CD14-positive monocyte (primary cell): ENCODE measurements around the gene SEC24B. TPM values are rescaled to one million over a fixed set of nuclear protein-coding genes. Genes with fewer than 3 reads are reported as not detected.

ENCODE experiments used
- DNase-seq, 3 donors: peaks; one replicate each; pipeline ENCODE4 v3.0.0-alpha.2; 2011 to 2022
- H2AFZ ChIP-seq: 2 replicates; pipeline ENCODE4 v1.6.0; 2012; ENCODE audit warnings: mild to moderate bottlenecking, low read depth, low read length, inconsistent platforms; ENCODE audit not compliant: insufficient read depth, poor library complexity, severe bottlenecking
- H3K27ac ChIP-seq, 2 donors: 1 replicate in 1 of 2; 2 replicates in 1 of 2; pipeline ENCODE4 v1.5.1; 2012 to 2013; ENCODE audit warnings: low read length in 2 of 2, control low read depth in 1 of 2, inconsistent platforms in 1 of 2, low read depth in 1 of 2, mild to moderate bottlenecking in 1 of 2
- H3K27me3 ChIP-seq, 2 donors: one replicate each; pipeline versions ENCODE4 v1.6.0 to v1.6.1; 2011 to 2013; ENCODE audit warnings: low read length in 2 of 2; ENCODE audit not compliant: control insufficient read depth in 2 of 2, insufficient read depth in 2 of 2
- H3K36me3 ChIP-seq, 2 donors: replicated peaks in 1 of 2; 1 replicate in 1 of 2; 2 replicates in 1 of 2; pipeline versions ENCODE4 v1.5.1 to v1.6.1; 2012 to 2013; ENCODE audit warnings: low read length in 2 of 2, control low read depth in 1 of 2, inconsistent platforms in 1 of 2, mild to moderate bottlenecking in 1 of 2; ENCODE audit not compliant: insufficient read depth in 2 of 2, control insufficient read depth in 1 of 2
- H3K4me1 ChIP-seq, 2 donors: 1 replicate in 1 of 2; 2 replicates in 1 of 2; pipeline versions ENCODE4 v1.5.1 to v1.6.1; 2012 to 2013; ENCODE audit warnings: low read length in 2 of 2, control low read depth in 1 of 2, inconsistent platforms in 1 of 2, mild to moderate bottlenecking in 1 of 2, moderate library complexity in 1 of 2; ENCODE audit not compliant: insufficient read depth in 2 of 2, control insufficient read depth in 1 of 2
- H3K4me2 ChIP-seq: replicated peaks from 2 replicates; pipeline ENCODE3; 2012; ENCODE audit warnings: low read length, moderate library complexity, mild to moderate bottlenecking; ENCODE audit not compliant: poor library complexity, severe bottlenecking; ENCODE audit errors: extremely low read depth
- H3K4me3 ChIP-seq, 3 experiments: fragments of 200-600 bp in 1 of 3; sonication (generic) in 1 of 3; replicated peaks in 1 of 3; 1 replicate in 2 of 3; 2 replicates in 1 of 3; pipeline ENCODE4 v1.5.1; 2011 to 2013; ENCODE audit warnings: low read length in 3 of 3, mild to moderate bottlenecking in 3 of 3, control low read depth in 2 of 3, low read depth in 2 of 3, inconsistent platforms in 1 of 3, moderate library complexity in 1 of 3
- H3K79me2 ChIP-seq: 2 replicates; pipeline ENCODE4 v1.6.0; 2012; ENCODE audit warnings: mild to moderate bottlenecking, control low read depth, inconsistent platforms, low read length, moderate library complexity; ENCODE audit not compliant: insufficient read depth
- H3K9ac ChIP-seq: 2 replicates; pipeline ENCODE4 v1.6.0; 2017; ENCODE audit warnings: low read length, mild to moderate bottlenecking; ENCODE audit not compliant: insufficient read depth, poor library complexity, severe bottlenecking
- H3K9me3 ChIP-seq, 2 donors: replicated peaks in 1 of 2; 1 replicate in 1 of 2; 2 replicates in 1 of 2; pipeline versions ENCODE4 v1.5.1 to v1.6.1; 2012 to 2013; ENCODE audit warnings: low read length in 2 of 2, control low read depth in 1 of 2; ENCODE audit not compliant: control insufficient read depth in 1 of 2, insufficient read depth in 1 of 2
- H4K20me1 ChIP-seq: 2 replicates; pipeline ENCODE4 v1.6.0; 2012; ENCODE audit warnings: mild to moderate bottlenecking, low read length, control low read depth, moderate library complexity; ENCODE audit not compliant: insufficient read depth
- H3K27ac Mint-ChIP-seq, 7 donors: one replicate each; pipeline ENCODE4 v1.8.0; 2020; ENCODE audit warnings: mild to moderate bottlenecking in 7 of 7, mixed read lengths in 7 of 7, moderate library complexity in 6 of 7, inconsistent platforms in 2 of 7
- H3K27me3 Mint-ChIP-seq, 3 donors: one replicate each; pipeline ENCODE4 v1.8.0; 2021 to 2022; ENCODE audit warnings: low read depth in 3 of 3, mild to moderate bottlenecking in 3 of 3, mixed read lengths in 3 of 3, moderate library complexity in 3 of 3, inconsistent platforms in 1 of 3
- H3K36me3 Mint-ChIP-seq, 2 donors: one replicate each; pipeline ENCODE4 v1.8.0; 2020; ENCODE audit warnings: mixed read lengths in 2 of 2, inconsistent platforms in 1 of 2, mild to moderate bottlenecking in 1 of 2
- H3K4me1 Mint-ChIP-seq: one replicate; pipeline ENCODE4 v1.8.0; 2020; ENCODE audit warnings: mild to moderate bottlenecking, mixed read lengths
- H3K4me3 Mint-ChIP-seq, 2 donors: one replicate each; pipeline ENCODE4 v1.8.0; 2020; ENCODE audit warnings: mild to moderate bottlenecking in 2 of 2, mixed read lengths in 2 of 2, moderate library complexity in 1 of 2
- H3K9me3 Mint-ChIP-seq, 7 donors: one replicate each; pipeline ENCODE4 v1.8.0; 2020 to 2022; ENCODE audit warnings: mixed read lengths in 7 of 7, mild to moderate bottlenecking in 6 of 7, moderate library complexity in 6 of 7, inconsistent platforms in 2 of 7
- CTCF ChIP-seq: fragments of 200-600 bp; IDR thresholded peaks from one replicate; pipeline ENCODE4 v1.8.0; 2022; ENCODE audit warnings: antibody characterized with exemption, mild to moderate bottlenecking
- WGBS: methylation state at CpG from one replicate; pipeline ENCODE4 v1.1.5; 2013; ENCODE audit warnings: missing lambda C conversion rate; ENCODE audit not compliant: insufficient coverage; 5-methylcytosine and 5-hydroxymethylcytosine counted together
- intact Hi-C, 2 donors: fragments of 100-400 bp; cut with micrococcal nuclease; formaldehyde crosslinking; loops; one replicate each; pipeline versions ENCODE4 v1.15.0 to v1.15.1; 2023
- polyA minus RNA-seq: library from RNA; depleted of rRNA, polyadenylated mRNA; stranded (reverse); fragments of >200 nt; gene quantifications from 2 replicates; pipeline ENCODE4 v1.2.3, GENCODE V29; 2012
- polyA plus RNA-seq, 3 donors: library from polyadenylated mRNA; depleted of rRNA in 1 of 3; unstranded in 2 of 3; stranded (reverse) in 1 of 3; fragments of 300-500 nt in 2 of 3; fragments of >200 nt in 1 of 3; fragmentation: Illumina TruSeq in 2 of 3; gene quantifications; 1 replicate in 2 of 3; 2 replicates in 1 of 3; pipeline ENCODE4 v1.2.3, GENCODE V29; 2012 to 2021
- total RNA-seq, 12 experiments: library from RNA in 1 of 12; stranded (reverse) in 1 of 12; fragments of 120-200 nt in 1 of 12; gene quantifications; one replicate each; pipeline ENCODE4 v1.2.4 and lab custom pipeline; 2013 to 2026; ENCODE audit warnings: mixed read lengths in 6 of 12, inconsistent platforms in 1 of 12

The SEC24B gene
- total RNA-seq (2013), result 12.7 TPM
- polyA plus RNA-seq (10 to 100 TPM in 2 of 3 donors, 1 to 10 TPM in 1; 8.0 to 27.4 (median 11.8) TPM), polyA minus RNA-seq (15.5 and 19.9 TPM in 2 replicates), total RNA-seq (lab: John Stamatoyannopoulos, UW) (62.8 to 140 (median 89.0) reads per million in 11 experiments)

- Histone ChIP-seq H3K9ac (peak within 1 kb of the TSS; percentile 82), H3K36me3 (peaks cover 0 to 3% of the 10 kb centered on the region in 2 donors), H3K4me2 (peak within 1 kb of the TSS; percentile 89), H3K4me1 (peaks cover 21 to 31% of the 10 kb centered on the region in 2 donors), H4K20me1 (peaks cover 44% of the 10 kb centered on the region), H3K27me3 (no peaks in the 10 kb centered on the region), H2AFZ (peak within 1 kb of the TSS; percentile 91), H3K9me3 (no peaks in the 10 kb centered on the region), H3K79me2 (peaks cover 54% of the 10 kb centered on the region), H3K27ac (peak within 1 kb of the TSS; percentile 68 to 87), H3K4me3 (peak within 1 kb of the TSS; percentile 63 to 84 (median 76))
- H3K27me3 Mint-ChIP-seq, result peaks cover 0 to 2% (median 0%) of the 10 kb centered on the region in 3 donors
- intact Hi-C loops, result loop anchor here (1.0 to 10.0 kb wide), 5 partner anchors 11 to 819 kb away; partner anchors contain the start of genes CASP6 (in 1 of the 2), GAR1 (in 1 of the 2) and MCUB (in 1 of the 2)
- peaks cover 9 to 12% of the 10 kb centered on the region in 2 donors for H3K36me3 Mint-ChIP-seq
- H3K4me1 Mint-ChIP-seq, result peaks cover 33% of the 10 kb centered on the region
- peak; percentile 97 for TF ChIP-seq CTCF
- DNase-seq, result peak; percentile 86
- WGBS, result under 1% methylated on average over 86 of the region's 87 CpGs
- peak within 1 kb of the TSS; percentile 84 for H3K4me3 Mint-ChIP-seq
- no peaks in the 10 kb centered on the region for H3K9me3 Mint-ChIP-seq
- peak within 1 kb of the TSS; percentile 71 to 89 (median 81) for H3K27ac Mint-ChIP-seq
Observed at GRCh38 chr4:109433205-109434006, at the start of gene SEC24B. Gene SEC24B, plus strand, starts transcription at chr4:109433815. Its CDS starts 55 bp downstream, at chr4:109433870.

- no peak for DNase-seq
- WGBS, result 95% methylated on average over 6 of the region's 6 CpGs
- Histone ChIP-seq H2AFZ (no peak overlapping the region), H3K4me2 (no peak overlapping the region), H3K36me3 (no peaks in the 10 kb centered on the region), H3K27ac (no peak overlapping the region), H3K4me3 (no peak overlapping the region), H3K27me3 (no peaks in the 10 kb centered on the region), H3K9me3 (no peaks in the 10 kb centered on the region), H3K4me1 (no peaks in the 10 kb centered on the region), H3K79me2 (no peaks in the 10 kb centered on the region), H3K9ac (no peak overlapping the region), H4K20me1 (no peaks in the 10 kb centered on the region)
- H3K27me3 Mint-ChIP-seq, result peaks cover 9 to 20% (median 9%) of the 10 kb centered on the region in 3 donors
- no peak overlapping the region for H3K27ac Mint-ChIP-seq
- H3K36me3 Mint-ChIP-seq, result no peaks in the 10 kb centered on the region
- no peak for TF ChIP-seq CTCF
- no peaks in the 10 kb centered on the region for H3K9me3 Mint-ChIP-seq
- H3K4me1 Mint-ChIP-seq, result no peaks in the 10 kb centered on the region
- intact Hi-C loops, result no loop called here
- no peak overlapping the region for H3K4me3 Mint-ChIP-seq
Observed at GRCh38 chr4:109383823-109384222, 49.8 kb upstream of the SEC24B start.
